A673 (cell line): ENCODE measurements around the gene ST7. TPM values are rescaled to one million over a fixed set of nuclear protein-coding genes. Genes with fewer than 3 reads are reported as not detected.

Source experiments
- BruUV-seq: library from RNA; stranded (reverse); fragments of 400-500 nt; replicated peaks from 2 replicates; lab custom pipeline; 2021; lab: Mats Ljungman, UMichigan
- CTCF ChIA-PET: fragments of 300-600 bp; sonication (Branson Sonifier 250); formaldehyde crosslinking; loops from one replicate; lab custom pipeline; 2022; ENCODE audit warnings: antibody characterized with exemption; lab: Charles Lee
- POLR2A ChIA-PET: fragments of 300-600 bp; sonication (Branson Sonifier 250); formaldehyde crosslinking; loops from one replicate; lab custom pipeline; 2022; ENCODE audit warnings: antibody characterized with exemption; ENCODE audit not compliant: low non-redundant PET; lab: Charles Lee
- DNase-seq: peaks from one replicate; pipeline ENCODE4 v3.0.0-alpha.2; 2015; ENCODE audit warnings: low spot score
- H3K27ac ChIP-seq: fragments of 200-600 bp; sonication (generic); 2 replicates; pipeline ENCODE4 v1.5.1; 2016; ENCODE audit warnings: mixed run types, low read depth, mild to moderate bottlenecking, mixed read lengths, antibody characterized with exemption, low read length; ENCODE audit not compliant: poor library complexity, severe bottlenecking
- H3K27me3 ChIP-seq: fragments of 200-600 bp; sonication (generic); replicated peaks from 2 replicates; pipeline ENCODE4 v1.6.1; 2017; ENCODE audit warnings: mixed run types, low read depth, mild to moderate bottlenecking, mixed read lengths, antibody characterized with exemption, low read length; ENCODE audit not compliant: insufficient read depth, poor library complexity
- H3K36me3 ChIP-seq: fragments of 200-600 bp; sonication (generic); 2 replicates; pipeline ENCODE4 v1.6.1; 2016; ENCODE audit warnings: mixed run types, mild to moderate bottlenecking, mixed read lengths, antibody characterized with exemption, low read length; ENCODE audit not compliant: insufficient read depth, poor library complexity, severe bottlenecking
- H3K4me1 ChIP-seq: fragments of 200-600 bp; sonication (generic); 2 replicates; pipeline ENCODE4 v1.6.1; 2017; ENCODE audit warnings: mixed run types, mild to moderate bottlenecking, mixed read lengths, antibody characterized with exemption, low read length; ENCODE audit not compliant: insufficient read depth, poor library complexity, severe bottlenecking
- H3K4me3 ChIP-seq: fragments of 200-600 bp; sonication (generic); 2 replicates; pipeline ENCODE4 v1.5.1; 2016; ENCODE audit warnings: low read depth, mixed run types, mild to moderate bottlenecking, mixed read lengths, low read length; ENCODE audit not compliant: poor library complexity, severe bottlenecking
- H3K9me3 ChIP-seq: fragments of 200-600 bp; sonication (generic); 2 replicates; pipeline ENCODE4 v1.6.1; 2016; ENCODE audit warnings: mixed run types, low read depth, mild to moderate bottlenecking, mixed read lengths, antibody characterized with exemption, low read length; ENCODE audit not compliant: poor library complexity, severe bottlenecking
- EZH2 ChIP-seq: fragments of 200-600 bp; sonication (generic); IDR thresholded peaks from 2 replicates; pipeline ENCODE4 v1.6.1; 2017; ENCODE audit warnings: borderline replicate concordance, low read depth, mild to moderate bottlenecking, mixed read lengths, antibody characterized with exemption, low read length; ENCODE audit not compliant: poor library complexity, severe bottlenecking
- intact Hi-C: fragments of 100-400 bp; cut with micrococcal nuclease; formaldehyde crosslinking; loops from one replicate; pipeline ENCODE4 v1.10.0; 2022; ENCODE audit not compliant: unreplicated experiment
- total RNA-seq: library from RNA; stranded (reverse); gene quantifications from 2 replicates; pipeline ENCODE4 v1.2.3, GENCODE V29; 2021
- TF ChIP-seq, protein P1 (sequence below): fragments of 300-800, 200-600 bp; sonication (generic); conservative IDR thresholded peaks from 2 replicates; pipeline ENCODE4 v1.5.1; 2017; ENCODE audit warnings: low read depth, mild to moderate bottlenecking, antibody characterized with exemption, low read length, moderate library complexity, mixed read lengths

The ST7 gene
- total RNA-seq, 1 experiment from 2014 or later = 24.3 TPM

DNA sequence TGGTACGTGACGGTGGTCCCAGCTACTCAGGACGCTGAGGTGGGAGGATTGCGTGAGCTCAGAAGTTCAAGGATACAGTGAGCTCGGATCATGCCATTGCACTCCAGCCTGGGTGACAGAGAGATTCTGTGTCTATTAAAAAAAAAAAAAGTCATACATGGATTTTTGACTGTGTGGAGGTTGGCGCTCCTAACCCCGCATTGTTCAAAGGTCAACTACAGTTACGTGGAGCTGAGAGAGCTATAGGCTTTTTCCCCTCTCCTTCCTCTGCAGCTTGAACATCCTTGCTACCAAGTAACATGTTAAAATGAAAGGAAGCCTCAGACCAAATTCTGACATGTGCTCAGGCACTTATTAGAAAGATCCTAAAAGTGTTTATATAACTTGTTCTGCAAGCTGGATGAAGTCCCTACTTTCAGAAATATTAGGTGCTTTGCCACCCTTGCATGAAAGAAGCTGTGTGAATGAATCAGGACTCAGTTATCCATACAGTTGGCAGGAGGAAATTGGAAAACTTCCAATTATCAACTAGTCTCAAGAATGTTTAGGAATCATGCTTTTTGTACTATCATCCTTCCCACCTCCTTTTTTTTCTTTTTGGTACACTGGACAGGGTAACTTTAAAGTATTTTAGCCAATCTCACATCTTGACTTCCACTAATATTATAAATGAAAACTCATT, 12.5 kb upstream of the ST7 start:
- no TSS peak for BruUV-seq
- Histone ChIP-seq H3K4me1 (no peaks in the 10 kb centered on the region), H3K9me3 (no peaks in the 10 kb centered on the region), H3K27me3 (no peaks in the 10 kb centered on the region), H3K4me3 (no peak overlapping the region), H3K27ac (no peak overlapping the region), H3K36me3 (no peaks in the 10 kb centered on the region)
- TF ChIP-seq, protein P1, sequence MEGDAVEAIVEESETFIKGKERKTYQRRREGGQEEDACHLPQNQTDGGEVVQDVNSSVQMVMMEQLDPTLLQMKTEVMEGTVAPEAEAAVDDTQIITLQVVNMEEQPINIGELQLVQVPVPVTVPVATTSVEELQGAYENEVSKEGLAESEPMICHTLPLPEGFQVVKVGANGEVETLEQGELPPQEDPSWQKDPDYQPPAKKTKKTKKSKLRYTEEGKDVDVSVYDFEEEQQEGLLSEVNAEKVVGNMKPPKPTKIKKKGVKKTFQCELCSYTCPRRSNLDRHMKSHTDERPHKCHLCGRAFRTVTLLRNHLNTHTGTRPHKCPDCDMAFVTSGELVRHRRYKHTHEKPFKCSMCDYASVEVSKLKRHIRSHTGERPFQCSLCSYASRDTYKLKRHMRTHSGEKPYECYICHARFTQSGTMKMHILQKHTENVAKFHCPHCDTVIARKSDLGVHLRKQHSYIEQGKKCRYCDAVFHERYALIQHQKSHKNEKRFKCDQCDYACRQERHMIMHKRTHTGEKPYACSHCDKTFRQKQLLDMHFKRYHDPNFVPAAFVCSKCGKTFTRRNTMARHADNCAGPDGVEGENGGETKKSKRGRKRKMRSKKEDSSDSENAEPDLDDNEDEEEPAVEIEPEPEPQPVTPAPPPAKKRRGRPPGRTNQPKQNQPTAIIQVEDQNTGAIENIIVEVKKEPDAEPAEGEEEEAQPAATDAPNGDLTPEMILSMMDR = no peak
- no peak for TF ChIP-seq EZH2
- ChIA-PET POLR2A (no interaction called here), CTCF (interaction anchor here (0.7 to 1.2 kb wide), 2 partner anchors 11 to 12 kb away, joined by 3 to 7 read pairs; no protein-coding TSS in a partner anchor)
- no peak for DNase-seq
- intact Hi-C loops = no loop called here

DNA sequence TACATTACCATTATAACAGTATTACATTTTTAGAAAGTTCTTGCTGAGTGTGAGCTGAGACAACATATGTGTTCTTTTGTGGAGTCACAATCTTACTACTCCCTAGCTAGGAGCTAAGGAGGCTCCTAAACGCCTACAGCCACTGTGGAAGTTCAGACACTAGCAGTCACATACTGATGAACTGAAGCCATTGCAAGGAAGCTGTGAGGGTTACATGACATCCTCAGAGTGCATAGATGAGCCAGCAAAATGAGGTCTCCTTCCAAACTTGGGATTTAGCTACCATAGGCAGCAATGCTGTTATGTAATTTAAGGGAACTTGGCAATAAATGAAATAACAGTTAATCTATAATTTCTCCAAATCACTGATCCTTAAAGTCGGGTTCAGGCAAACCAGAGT, 10.8 kb upstream of the ST7 start:
- POLR2A ChIA-PET = no interaction called here
- Histone ChIP-seq H3K36me3 (no peaks in the 10 kb centered on the region), H3K4me1 (no peaks in the 10 kb centered on the region), H3K9me3 (no peaks in the 10 kb centered on the region), H3K27ac (no peak overlapping the region), H3K27me3 (no peaks in the 10 kb centered on the region), H3K4me3 (no peak overlapping the region)
- CTCF ChIA-PET = no interaction called here
- intact Hi-C loops = no loop called here
- TF ChIP-seq EZH2 = no peak
- TF ChIP-seq, protein P1 = no peak
- BruUV-seq = no TSS peak
- no peak for DNase-seq

DNA sequence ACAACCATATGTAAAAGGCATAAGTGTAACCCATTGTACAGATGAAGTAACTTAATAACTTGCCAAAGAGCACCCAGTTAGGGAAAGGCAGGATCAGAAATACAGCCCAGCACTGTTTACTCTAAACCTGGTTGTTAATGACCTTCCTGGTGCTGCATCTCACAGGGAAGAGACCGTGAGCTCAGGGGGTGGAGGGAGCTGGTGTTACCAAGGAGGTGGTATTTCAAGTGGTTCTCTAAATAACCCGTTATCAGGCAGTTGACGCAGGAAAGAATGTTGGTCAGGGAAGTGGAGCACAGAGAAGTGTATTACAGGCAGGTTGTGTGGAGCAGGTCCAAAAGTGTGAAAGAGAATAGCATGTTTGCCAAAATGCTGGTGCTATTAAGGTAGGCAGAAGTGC, 4.4 kb upstream of the ST7 start:
- ChIA-PET CTCF (no interaction called here), POLR2A (no interaction called here)
- intact Hi-C loops = no loop called here
- H3K27ac ChIP-seq = no peak overlapping the region
- BruUV-seq = no TSS peak
- TF ChIP-seq, protein P1 = no peak
- TF ChIP-seq EZH2 = no peak
- no peaks in the 10 kb centered on the region for H3K9me3 ChIP-seq
- H3K27me3 ChIP-seq = no peaks in the 10 kb centered on the region
- H3K4me3 ChIP-seq = no peak overlapping the region
- no peak for DNase-seq
- H3K36me3 ChIP-seq = no peaks in the 10 kb centered on the region
- peaks cover 15% of the 10 kb centered on the region for H3K4me1 ChIP-seq
